IMR-90 (cell line): ENCODE data around the gene NUDCD3. TPM values are rescaled to one million over a fixed set of nuclear protein-coding genes. Genes with fewer than 3 reads are reported as not detected.
A peak's percentile ranks its signal among the peaks of the same experiment; 100 is the strongest.

Experiments
- ATAC-seq: fragments of 200-7000 bp; cut with Tn5 transposase; 2 replicates; pipeline ENCODE4 v1.9.1; 2020; ENCODE audit warnings: low read depth, mild to moderate bottlenecking, moderate library complexity
- BruUV-seq: library from RNA; stranded (reverse); fragments of 400-500 nt; replicated peaks from 2 replicates; lab custom pipeline; 2021; lab: Mats Ljungman, UMichigan
- CTCF ChIA-PET: fragments of 300-600 bp; formaldehyde crosslinking; extraction: SDS; loops from one replicate; lab custom pipeline; 2021; ENCODE audit warnings: antibody characterized with exemption; lab: Yijun Ruan, JAX
- POLR2A ChIA-PET: fragments of 300-600 bp; sonication (Branson Sonifier 250); formaldehyde crosslinking; loops from one replicate; lab custom pipeline; 2022; ENCODE audit warnings: antibody characterized with exemption; ENCODE audit not compliant: unreplicated experiment; lab: Charles Lee
- DNase-seq: peaks from one replicate; pipeline ENCODE4 v3.0.0; 2013
- H2AFZ ChIP-seq: replicated peaks from 2 replicates; pipeline ENCODE3; 2013; ENCODE audit warnings: low read length, mild to moderate bottlenecking; ENCODE audit not compliant: poor library complexity
- H2AK5ac ChIP-seq: 2 replicates; pipeline ENCODE4 v1.6.1; 2013; ENCODE audit warnings: low read depth, low read length, inconsistent platforms
- H2AK9ac ChIP-seq: replicated peaks from 2 replicates; pipeline ENCODE3; 2013; ENCODE audit warnings: mild to moderate bottlenecking, low read depth, low read length, moderate library complexity; ENCODE audit not compliant: poor library complexity
- H2BK120ac ChIP-seq: 2 replicates; pipeline ENCODE4 v1.6.1; 2013; ENCODE audit warnings: low read depth, low read length, inconsistent platforms
- H2BK15ac ChIP-seq: 3 replicates; pipeline ENCODE4 v1.6.1; 2013; ENCODE audit warnings: low read depth, low read length, inconsistent platforms
- H2BK20ac ChIP-seq: 2 replicates; pipeline ENCODE4 v1.6.1; 2013; ENCODE audit warnings: low read depth, mild to moderate bottlenecking, inconsistent platforms, low read length, moderate library complexity
- H2BK5ac ChIP-seq: 2 replicates; pipeline ENCODE4 v1.6.1; 2013; ENCODE audit warnings: mild to moderate bottlenecking, low read depth, low read length, inconsistent platforms; ENCODE audit not compliant: poor library complexity, severe bottlenecking
- H3K14ac ChIP-seq: replicated peaks from 2 replicates; pipeline ENCODE4 v1.6.1; 2013; ENCODE audit warnings: low read depth, low read length, inconsistent platforms
- H3K18ac ChIP-seq: 2 replicates; pipeline ENCODE4 v1.6.1; 2013; ENCODE audit warnings: low read depth, low read length, control low read depth
- H3K23ac ChIP-seq: 2 replicates; pipeline ENCODE4 v1.6.1; 2013; ENCODE audit warnings: low read depth, low read length, inconsistent platforms
- H3K27ac ChIP-seq: 2 replicates; pipeline ENCODE4 v1.5.1; 2013; ENCODE audit warnings: mild to moderate bottlenecking, control low read depth, low read length; ENCODE audit not compliant: insufficient read depth
- H3K27me3 ChIP-seq: 2 replicates; pipeline ENCODE4 v1.6.1; 2013; ENCODE audit warnings: low read length; ENCODE audit not compliant: control insufficient read depth, insufficient read depth
- H3K36me3 ChIP-seq: 2 replicates; pipeline ENCODE4 v1.6.1; 2013; ENCODE audit warnings: low read length, mixed read lengths; ENCODE audit not compliant: control insufficient read depth, insufficient read depth
- H3K4ac ChIP-seq: 2 replicates; pipeline ENCODE4 v1.6.1; 2013; ENCODE audit warnings: low read depth, low read length, inconsistent platforms
- H3K4me1 ChIP-seq: 2 replicates; pipeline ENCODE4 v1.6.1; 2013; ENCODE audit warnings: low read length, mixed read lengths; ENCODE audit not compliant: control insufficient read depth, insufficient read depth
- H3K4me2 ChIP-seq: 2 replicates; pipeline ENCODE4 v1.6.1; 2013; ENCODE audit warnings: low read depth, mild to moderate bottlenecking, control low read depth, low read length, moderate library complexity
- H3K4me3 ChIP-seq: 2 replicates; pipeline ENCODE4 v1.5.1; 2013; ENCODE audit warnings: low read depth, mild to moderate bottlenecking, control low read depth, low read length, moderate library complexity; ENCODE audit not compliant: insufficient read depth
- H3K56ac ChIP-seq: 2 replicates; pipeline ENCODE4 v1.6.1; 2013; ENCODE audit warnings: low read length, inconsistent platforms; ENCODE audit not compliant: insufficient read depth; ENCODE audit errors: extremely low read depth
- H3K79me1 ChIP-seq, 2 experiments: 2 replicates each; pipeline ENCODE4 v1.6.1; 2013; ENCODE audit warnings: low read length in 2 of 2, inconsistent platforms in 1 of 2, low read depth in 1 of 2
- H3K9ac ChIP-seq: 2 replicates; pipeline ENCODE4 v1.6.1; 2013; ENCODE audit warnings: low read depth, low read length, control low read depth
- H3K9me1 ChIP-seq: 2 replicates; pipeline ENCODE4 v1.6.1; 2013; ENCODE audit warnings: low read length, inconsistent platforms; ENCODE audit not compliant: insufficient read depth
- H3K9me3 ChIP-seq: 2 replicates; pipeline ENCODE4 v1.6.1; 2013; ENCODE audit warnings: low read length; ENCODE audit not compliant: control insufficient read depth, insufficient read depth
- H4K20me1 ChIP-seq: 2 replicates; pipeline ENCODE4 v1.6.1; 2013; ENCODE audit warnings: low read length, inconsistent platforms; ENCODE audit not compliant: insufficient read depth
- H4K5ac ChIP-seq: 2 replicates; pipeline ENCODE4 v1.6.1; 2013; ENCODE audit warnings: mild to moderate bottlenecking, low read depth, low read length, control low read depth
- H4K8ac ChIP-seq, 2 experiments: 2 replicates each; pipeline ENCODE4 v1.6.1; 2013; ENCODE audit warnings: low read depth in 2 of 2, low read length in 2 of 2, control low read depth in 1 of 2, inconsistent platforms in 1 of 2
- H4K91ac ChIP-seq: 2 replicates; pipeline ENCODE4 v1.6.1; 2013; ENCODE audit warnings: low read depth, low read length, inconsistent platforms; ENCODE audit not compliant: insufficient read depth
- BHLHE40 ChIP-seq: fragments of 150-350 bp; IDR thresholded peaks from 2 replicates; pipeline ENCODE4 v1.6.1; 2016; ENCODE audit warnings: mild to moderate bottlenecking, low read depth, low read length
- FOS ChIP-seq: fragments of 150-350 bp; IDR thresholded peaks from 2 replicates; pipeline ENCODE4 v1.6.1; 2016; ENCODE audit warnings: low read depth, low read length
- MAZ ChIP-seq: IDR thresholded peaks from 2 replicates; pipeline ENCODE4 v1.6.1; 2012; ENCODE audit warnings: low read depth, mild to moderate bottlenecking, low read length, improper control_type of control experiment, moderate library complexity, borderline replicate concordance
- MXI1 ChIP-seq: IDR thresholded peaks from 2 replicates; pipeline ENCODE4 v1.6.1; 2012; ENCODE audit warnings: low read depth, mild to moderate bottlenecking, low read length, moderate library complexity, borderline replicate concordance
- RFX5 ChIP-seq: IDR thresholded peaks from 2 replicates; pipeline ENCODE4 v1.8.0; 2012; ENCODE audit warnings: low read depth, mild to moderate bottlenecking, low read length, moderate library complexity
- WGBS, 2 experiments: methylation state at CpG; one replicate each; pipeline versions ENCODE4 v1.1.5 to v1.1.7; 2013; ENCODE audit warnings: missing lambda C conversion rate in 2 of 2; ENCODE audit not compliant: insufficient read length in 1 of 2; ENCODE audit errors: extremely low coverage in 2 of 2; 5-methylcytosine and 5-hydroxymethylcytosine counted together
- dilution Hi-C: fragments of 300-500 bp; cut with HindIII; formaldehyde crosslinking; loops from one replicate; pipeline ENCODE4 v1.14.3; 2018; ENCODE audit warnings: low sequenced_read_pairs; ENCODE audit not compliant: unreplicated experiment
- in situ Hi-C: fragments of 300-500 bp; cut with MboI; formaldehyde crosslinking; loops from 3 replicates; pipeline ENCODE4 v1.14.3; 2019; ENCODE audit warnings: low sequenced_read_pairs, inconsistent platforms, mixed read lengths
- intact Hi-C: fragments of 100-400 bp; cut with micrococcal nuclease; formaldehyde crosslinking; loops from 2 replicates; pipeline ENCODE4 v1.10.0; 2022
- polyA plus RNA-seq, 3 experiments: library from polyadenylated mRNA; depleted of rRNA; stranded (reverse); fragments of >200 nt; gene quantifications; 2 replicates each; pipeline ENCODE4 v1.2.3, GENCODE V29; 2012; ENCODE audit warnings: low replicate concordance in 1 of 3
- total RNA-seq: library from RNA; depleted of rRNA; stranded (reverse); fragments of >200 nt; gene quantifications from 2 replicates; pipeline ENCODE4 v1.2.3, GENCODE V29; 2012

Gene NUDCD3
- total and polyA plus RNA-seq, 2 of the 4 experiments (the other 2 are of a cell fraction): 49.5 to 76.0 TPM

DNA sequence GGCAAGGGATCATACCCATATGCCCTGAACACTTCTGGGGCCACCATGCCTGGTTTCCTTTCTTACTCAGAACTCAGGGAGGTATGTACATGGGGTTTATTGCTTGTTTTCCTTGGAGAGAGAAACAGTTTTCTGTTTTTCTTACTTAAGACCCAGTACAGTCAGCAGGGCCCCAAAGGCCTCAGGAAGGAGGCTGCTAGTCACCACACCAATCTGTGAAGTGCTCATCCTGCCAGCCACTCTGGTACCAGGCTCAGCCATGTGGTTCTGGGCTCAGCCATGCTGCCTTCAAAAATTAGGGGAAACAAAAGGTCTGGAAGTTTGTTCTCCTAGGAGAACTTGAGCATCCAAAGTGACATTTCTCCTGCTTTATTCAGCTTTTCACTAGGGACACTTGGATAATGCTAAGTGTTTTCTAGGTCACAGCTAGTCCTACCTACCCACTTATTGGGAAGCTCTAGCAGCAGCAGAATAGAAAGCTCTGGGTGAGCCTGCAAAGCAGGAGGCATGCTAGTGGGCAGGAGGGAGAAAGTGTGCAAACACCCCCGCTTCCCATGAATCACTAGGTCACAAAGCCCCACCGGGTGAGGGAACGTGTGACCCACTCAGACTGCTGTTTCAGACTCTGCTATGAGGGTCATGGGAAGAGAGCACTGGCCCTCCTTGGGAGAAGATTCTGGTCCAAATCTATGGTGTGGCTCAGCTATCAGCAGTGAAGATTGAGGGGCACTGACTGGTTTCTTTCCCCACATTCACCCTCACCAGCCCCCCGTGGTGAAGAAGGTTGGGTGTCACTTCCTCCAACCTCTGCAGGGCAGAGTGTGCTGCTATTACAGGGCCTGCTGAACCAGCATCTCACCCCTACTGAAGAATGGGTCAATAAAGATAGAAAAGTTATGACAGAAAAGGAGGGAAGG, 23.9 kb downstream of the NUDCD3 start:
- intact Hi-C loops: no loop called here
- no TSS peak for BruUV-seq
- Histone ChIP-seq H3K18ac (no peak overlapping the region), H3K4me3 (no peak overlapping the region), H3K23ac (peak overlapping the region; percentile 67), H4K20me1 (peaks cover 36% of the 10 kb centered on the region; the same call in 1 of the 2 replicates), H3K9ac (no peak overlapping the region), H2AFZ (no peak overlapping the region), H3K14ac (0 out of 2 replicates have a peak overlapping the region, but pooled peaks have one; percentile 43), H3K4ac (no peak overlapping the region), H3K36me3 (peaks cover 23% of the 10 kb centered on the region), H4K91ac (no peak overlapping the region), H2AK5ac (no peak overlapping the region), H2BK15ac (no peak overlapping the region), H3K4me2 (no peak overlapping the region), H2BK5ac (no peak overlapping the region), H4K5ac (no peak overlapping the region), H3K9me1 (peaks cover 25% of the 10 kb centered on the region), H3K79me1 (peaks cover 57 to 86% of the 10 kb centered on the region in 2 experiments), H3K9me3 (no peaks in the 10 kb centered on the region), H2AK9ac (peak overlapping the region; percentile 17), H4K8ac (no peak overlapping the region; a peak in 1 of 4 replicates), H2BK20ac (no peak overlapping the region), H3K27ac (no peak overlapping the region), H3K56ac (no peak overlapping the region), H2BK120ac (no peak overlapping the region), H3K4me1 (peaks cover 19% of the 10 kb centered on the region), H3K27me3 (no peaks in the 10 kb centered on the region)
- DNase-seq (peak; percentile 76), ATAC-seq (peak; percentile 77)
- in situ Hi-C loops: no loop called here
- CTCF ChIA-PET: interaction anchor here (1.4 kb wide), 1 partner anchor 9 kb away, joined by 5 read pairs; no protein-coding TSS in a partner anchor
- WGBS, 2 experiments: no CpG with 5 or more reads among the region's 4 CpGs
- dilution Hi-C loops: no loop called here
- TF ChIP-seq FOS: no peak
- TF ChIP-seq MXI1: peak; percentile 83
- TF ChIP-seq MAZ: no peak
- no peak for TF ChIP-seq BHLHE40
- TF ChIP-seq RFX5: no peak
- POLR2A ChIA-PET: interaction anchor here (0.6 kb wide), 1 partner anchor 110 kb away, joined by 5 read pairs; no protein-coding TSS in a partner anchor
